Vagina (tissue), 2 donors: Measurements from ENCODE around the gene ZNF536. TPM values are rescaled to one million over a fixed set of nuclear protein-coding genes. Genes with fewer than 3 reads are reported as not detected.

Experiments used
- DNase-seq, 2 donors: peaks; one replicate each; pipeline ENCODE4 v3.0.0-alpha.2; 2017; ENCODE audit errors: extremely low spot score in 2 of 2
- H3K27ac ChIP-seq: fragments of 200-600 bp; sonication (generic); one replicate; pipeline ENCODE4 v1.5.1; 2019
- H3K27me3 ChIP-seq: fragments of 200-600 bp; sonication (generic); one replicate; pipeline ENCODE4 v1.5.1; 2019
- H3K36me3 ChIP-seq, 2 donors: fragments of 200-600 bp; sonication (generic); one replicate each; pipeline ENCODE4 v1.5.1; 2017 to 2019
- H3K4me1 ChIP-seq: fragments of 200-600 bp; sonication (generic); one replicate; pipeline ENCODE4 v1.5.1; 2019
- H3K4me3 ChIP-seq, 2 donors: fragments of 200-600 bp; sonication (generic); 1 replicate in 1 of 2; 2 replicates in 1 of 2; pipeline ENCODE4 v1.5.1; 2016 to 2019
- H3K9me3 ChIP-seq: fragments of 200-600 bp; sonication (generic); one replicate; pipeline ENCODE4 v1.5.1; 2019
- CTCF ChIP-seq, 3 experiments: fragments of 450-650 bp in 2 of 3; fragments of 200-600 bp in 1 of 3; sonication (generic) in 1 of 3; IDR thresholded peaks; one replicate each; pipeline ENCODE4 v1.5.1; 2017 to 2019; ENCODE audit warnings: antibody characterized with exemption in 3 of 3, mild to moderate bottlenecking in 2 of 3, moderate library complexity in 2 of 3
- POLR2A ChIP-seq, 2 donors: fragments of 450-650 bp; IDR thresholded peaks; one replicate each; pipeline ENCODE4 v1.6.1; 2017; ENCODE audit warnings: antibody characterized with exemption in 2 of 2, mild to moderate bottlenecking in 2 of 2, moderate library complexity in 2 of 2
- POLR2AphosphoS5 ChIP-seq, 2 donors: sonication (generic); formaldehyde crosslinking; IDR thresholded peaks; one replicate each; pipeline ENCODE4 v1.9.0; 2017; ENCODE audit warnings: antibody characterized with exemption in 2 of 2, mild to moderate bottlenecking in 2 of 2, low read depth in 1 of 2; ENCODE audit not compliant: insufficient read depth in 1 of 2
- intact Hi-C: fragments of 100-400 bp; cut with DNase I; formaldehyde crosslinking; loops from one replicate; pipeline ENCODE4 v1.15.1; 2023
- total RNA-seq: library from RNA; depleted of rRNA; stranded (reverse); fragments of >200 nt; gene quantifications from one replicate; pipeline ENCODE4 v1.2.3, GENCODE V29; 2016

ZNF536 gene
- total RNA-seq, 1 donor from 2014 or later, result 2.5 TPM

- H3K9me3 ChIP-seq, result no peaks in the 10 kb centered on the region
- H3K4me3 ChIP-seq, result no peak overlapping the region
- no peak overlapping the region for H3K27ac ChIP-seq
- no peak for DNase-seq
- H3K27me3 ChIP-seq, result no peaks in the 10 kb centered on the region
- H3K36me3 ChIP-seq, result no peaks in the 10 kb centered on the region
- no peak for TF ChIP-seq POLR2A (IDR thresholded peaks at IDR 0.05)
- no peak for TF ChIP-seq POLR2AphosphoS5 (IDR thresholded peaks at IDR 0.05; ENCODE audit: insufficient read depth in 1 of 2, low read depth in 1 of 2)
- TF ChIP-seq CTCF (IDR thresholded peaks at IDR 0.05), result no peak
- intact Hi-C loops, result no loop called here
- H3K4me1 ChIP-seq, result peaks cover 11% of the 10 kb centered on the region
These were observed 31.2 kb upstream of the ZNF536 start for GRCh38 chr19:30340771-30341561.

DNA sequence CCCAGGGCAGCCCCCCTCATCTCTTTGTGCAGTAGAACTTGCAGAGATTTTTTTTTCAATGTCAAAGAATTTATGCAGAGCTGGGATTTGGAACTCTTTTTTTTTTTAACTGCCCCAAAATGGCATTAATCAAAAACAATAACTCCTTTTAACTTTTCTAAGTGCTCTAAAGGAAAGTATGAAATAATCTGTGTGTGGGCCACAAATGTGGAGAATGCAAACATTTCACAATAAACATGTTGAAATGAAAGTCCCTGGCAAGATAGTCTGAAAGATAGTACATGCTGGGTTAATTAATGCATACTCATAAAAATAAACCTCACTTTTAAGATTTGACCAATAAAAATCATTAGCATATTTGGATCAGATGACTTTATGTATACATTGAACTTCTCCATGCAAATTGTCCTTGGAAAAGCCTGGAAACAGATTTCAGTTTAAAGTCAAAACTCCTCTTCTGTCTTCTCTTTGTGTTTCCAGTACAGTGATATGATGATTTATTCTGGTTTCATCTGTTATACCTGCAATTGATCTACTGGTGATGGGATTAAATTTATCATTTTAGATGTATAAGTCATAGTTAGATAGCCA is 30.5 kb upstream of the ZNF536 start:
- Histone ChIP-seq H3K27me3 (no peaks in the 10 kb centered on the region), H3K4me1 (peaks cover 11% of the 10 kb centered on the region)
- TF ChIP-seq POLR2AphosphoS5 (IDR thresholded peaks at IDR 0.05; ENCODE audit: insufficient read depth in 1 of 2, low read depth in 1 of 2), result no peak
- TF ChIP-seq POLR2A (IDR thresholded peaks at IDR 0.05), result no peak
- TF ChIP-seq CTCF (IDR thresholded peaks at IDR 0.05), result no peak

DNA sequence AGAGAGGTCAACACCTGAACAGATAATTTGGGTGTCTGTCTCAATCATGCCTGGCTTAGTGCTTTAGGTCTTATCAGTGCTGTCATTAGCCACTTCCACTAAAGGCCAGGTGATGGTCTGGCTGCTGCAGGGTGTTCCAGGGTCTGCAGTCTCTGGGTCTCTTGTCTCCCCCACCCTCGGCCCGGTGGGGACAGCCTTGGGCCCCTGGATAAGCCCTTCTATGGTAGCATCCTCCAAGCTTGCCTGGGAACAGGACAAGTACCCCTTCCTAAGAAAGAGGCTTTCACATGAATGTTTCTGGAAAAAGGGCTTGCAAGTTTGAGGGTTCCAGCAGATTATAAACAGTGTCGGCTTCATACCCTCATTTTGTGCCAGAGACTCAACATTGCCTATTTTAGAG is 29.3 kb upstream of the ZNF536 start:
- H3K27me3 ChIP-seq, result no peaks in the 10 kb centered on the region
- no peak for DNase-seq
- H3K27ac ChIP-seq, result no peak overlapping the region
- no peak overlapping the region for H3K4me3 ChIP-seq
- intact Hi-C loops, result no loop called here
- no peaks in the 10 kb centered on the region for H3K9me3 ChIP-seq
- peaks cover 11% of the 10 kb centered on the region for H3K4me1 ChIP-seq
- no peaks in the 10 kb centered on the region for H3K36me3 ChIP-seq
- TF ChIP-seq POLR2AphosphoS5 (IDR thresholded peaks at IDR 0.05; ENCODE audit: insufficient read depth in 1 of 2, low read depth in 1 of 2), result no peak
- no peak for TF ChIP-seq POLR2A (IDR thresholded peaks at IDR 0.05)
- no peak for TF ChIP-seq CTCF (IDR thresholded peaks at IDR 0.05)

More for the DNA sequence above, 30.5 kb upstream of the ZNF536 start:
- Histone ChIP-seq H3K9me3 (no peaks in the 10 kb centered on the region), H3K27ac (no peak overlapping the region), H3K4me3 (no peak overlapping the region), H3K36me3 (no peaks in the 10 kb centered on the region)
- intact Hi-C loops, result no loop called here
- no peak for DNase-seq

DNA sequence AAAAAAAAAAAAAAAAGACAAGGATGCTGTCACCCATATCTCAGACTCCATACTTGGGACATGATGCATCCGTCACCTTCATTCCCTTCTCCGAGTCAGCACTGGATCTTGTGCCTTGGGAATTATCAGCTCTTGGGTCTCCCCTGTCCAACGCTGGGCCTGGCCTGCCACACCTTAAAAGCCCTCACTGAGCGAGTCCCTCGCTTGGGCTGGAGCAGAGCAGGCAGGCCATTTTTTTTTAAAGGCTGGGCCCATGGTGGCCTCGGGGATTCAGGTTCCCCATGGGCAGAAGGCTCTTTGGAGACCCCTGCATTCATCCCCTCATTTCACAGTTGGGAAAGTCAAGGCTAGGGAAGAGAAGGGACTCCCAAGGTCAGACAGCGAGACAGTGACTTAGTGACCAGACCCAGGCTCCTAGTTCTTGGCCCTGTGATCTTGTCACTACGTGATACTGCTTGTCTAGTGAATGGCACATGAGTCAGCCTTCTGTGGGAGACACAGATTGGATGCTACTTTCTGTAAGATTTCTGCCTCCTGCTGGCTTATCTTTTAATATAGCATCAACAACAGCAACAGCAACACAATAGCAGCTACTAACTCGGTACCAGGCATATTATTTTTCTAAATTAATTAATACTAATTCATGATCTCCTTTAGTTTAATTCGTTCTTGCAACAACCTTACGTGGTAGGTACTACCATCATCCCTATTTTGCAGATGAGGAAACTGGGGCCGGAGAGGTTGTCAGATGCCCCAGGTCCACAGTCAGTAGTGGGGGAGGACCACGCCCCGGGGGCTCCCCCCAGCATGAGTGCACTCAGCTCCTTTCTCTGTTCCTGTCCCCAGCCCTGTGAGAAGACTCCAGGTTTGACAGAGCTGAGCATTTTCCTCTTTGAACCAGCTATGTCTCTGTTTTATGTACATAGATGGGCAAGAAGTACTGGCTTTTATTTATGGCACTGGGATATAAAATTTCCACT is 27.4 kb upstream of the ZNF536 start:
- H3K27me3 ChIP-seq, result no peaks in the 10 kb centered on the region
- no peak for DNase-seq
- no peak overlapping the region for H3K4me3 ChIP-seq
- no peak for TF ChIP-seq POLR2AphosphoS5 (IDR thresholded peaks at IDR 0.05; ENCODE audit: insufficient read depth in 1 of 2, low read depth in 1 of 2)
- TF ChIP-seq CTCF (IDR thresholded peaks at IDR 0.05), result no peak
- TF ChIP-seq POLR2A (IDR thresholded peaks at IDR 0.05), result no peak
- intact Hi-C loops, result no loop called here
- no peak overlapping the region for H3K27ac ChIP-seq
- H3K9me3 ChIP-seq, result no peaks in the 10 kb centered on the region
- H3K36me3 ChIP-seq, result no peaks in the 10 kb centered on the region
- peaks cover 11% of the 10 kb centered on the region for H3K4me1 ChIP-seq
